KOPT-K1 (cell line): ENCODE results near the gene FBXL16.
A peak's percentile ranks its signal among the peaks of the same experiment; 100 is the strongest.

ENCODE experiments used
- H3K27ac ChIP-seq: fragments of 200-600 bp; sonication (generic); 2 replicates; pipeline ENCODE4 v1.5.1; 2016; ENCODE audit warnings: antibody characterized with exemption, mild to moderate bottlenecking, low read depth, low read length; ENCODE audit not compliant: poor library complexity, severe bottlenecking
- H3K36me3 ChIP-seq: fragments of 200-600 bp; sonication (generic); 2 replicates; pipeline ENCODE4 v1.5.1; 2017; ENCODE audit warnings: antibody characterized with exemption, mild to moderate bottlenecking, low read length, moderate library complexity; ENCODE audit not compliant: insufficient read depth
- H3K9me3 ChIP-seq: fragments of 200-600 bp; sonication (generic); 2 replicates; pipeline ENCODE4 v1.5.1; 2017; ENCODE audit warnings: antibody characterized with exemption, low read length, mild to moderate bottlenecking; ENCODE audit not compliant: insufficient read depth, poor library complexity, severe bottlenecking

The FBXL16 gene

GRCh38 chr16:740459-740763 is 34.8 kb upstream of the FBXL16 start:
- peaks cover 26% of the 10 kb centered on the region for H3K36me3 ChIP-seq
- H3K9me3 ChIP-seq: no peaks in the 10 kb centered on the region
- H3K27ac ChIP-seq: peak overlapping the region; percentile 70

GRCh38 chr16:739560-740458 is 34.2 kb upstream of the FBXL16 start:
- H3K36me3 ChIP-seq: peaks cover 31% of the 10 kb centered on the region
- no peaks in the 10 kb centered on the region for H3K9me3 ChIP-seq
- peak overlapping the region; percentile 70 for H3K27ac ChIP-seq

- peaks cover 56% of the 10 kb centered on the region for H3K36me3 ChIP-seq
Measured at GRCh38 chr16:736936-737481, 31.4 kb upstream of the FBXL16 start.

GRCh38 chr16:735982-736453 is 30.4 kb upstream of the FBXL16 start:
- H3K36me3 ChIP-seq: peaks cover 56% of the 10 kb centered on the region
- no peaks in the 10 kb centered on the region for H3K9me3 ChIP-seq
- no peak overlapping the region for H3K27ac ChIP-seq

More at GRCh38 chr16:736936-737481, 31.4 kb upstream of the FBXL16 start:
- Histone ChIP-seq H3K27ac (no peak overlapping the region), H3K9me3 (no peaks in the 10 kb centered on the region)

GRCh38 chr16:734981-735881 is 29.6 kb upstream of the FBXL16 start:
- no peak overlapping the region for H3K27ac ChIP-seq

GRCh38 chr16:734208-734980 is 28.8 kb upstream of the FBXL16 start:
- H3K9me3 ChIP-seq: no peaks in the 10 kb centered on the region
- H3K27ac ChIP-seq: no peak overlapping the region
- peaks cover 56% of the 10 kb centered on the region for H3K36me3 ChIP-seq

More at GRCh38 chr16:734981-735881, 29.6 kb upstream of the FBXL16 start:
- peaks cover 56% of the 10 kb centered on the region for H3K36me3 ChIP-seq
- no peaks in the 10 kb centered on the region for H3K9me3 ChIP-seq

- no peaks in the 10 kb centered on the region for H3K9me3 ChIP-seq
- no peak overlapping the region for H3K27ac ChIP-seq
- peaks cover 56% of the 10 kb centered on the region for H3K36me3 ChIP-seq
Measured at GRCh38 chr16:733382-734207, 28.0 kb upstream of the FBXL16 start.

- no peaks in the 10 kb centered on the region for H3K9me3 ChIP-seq
Measured at GRCh38 chr16:732936-733335, 27.3 kb upstream of the FBXL16 start.

GRCh38 chr16:732332-732731 is 26.7 kb upstream of the FBXL16 start:
- Histone ChIP-seq H3K9me3 (no peaks in the 10 kb centered on the region), H3K36me3 (peaks cover 49% of the 10 kb centered on the region), H3K27ac (no peak overlapping the region)

More at GRCh38 chr16:732936-733335, 27.3 kb upstream of the FBXL16 start:
- Histone ChIP-seq H3K36me3 (peaks cover 55% of the 10 kb centered on the region), H3K27ac (no peak overlapping the region)

- Histone ChIP-seq H3K36me3 (peaks cover 35% of the 10 kb centered on the region; the same call in 1 of the 2 replicates), H3K27ac (no peak overlapping the region), H3K9me3 (no peaks in the 10 kb centered on the region)
Measured at GRCh38 chr16:730666-731509, 25.3 kb upstream of the FBXL16 start.

- Histone ChIP-seq H3K36me3 (peaks cover 27% of the 10 kb centered on the region; the same call in 1 of the 2 replicates), H3K9me3 (no peaks in the 10 kb centered on the region), H3K27ac (no peak overlapping the region)
Measured at GRCh38 chr16:729768-730665, 24.4 kb upstream of the FBXL16 start.
